Ovary (tissue), 9 donors: ENCODE results near the gene PCDHA10. TPM values are rescaled to one million over a fixed set of nuclear protein-coding genes. Genes with fewer than 3 reads are reported as not detected.

Experiments used
- DNase-seq, 5 donors: peaks; one replicate each; pipeline ENCODE4 v3.0.0-alpha.2; 2019 to 2020
- H3K27ac ChIP-seq, 2 donors: fragments of 200-600 bp; one replicate each; pipeline versions ENCODE4 v1.5.1 to v1.8.0; 2019 to 2022
- H3K27me3 ChIP-seq: fragments of 200-600 bp; one replicate; pipeline ENCODE4 v1.8.0; 2022
- H3K36me3 ChIP-seq: fragments of 200-600 bp; sonication (generic); one replicate; pipeline ENCODE4 v1.5.1; 2019
- H3K4me1 ChIP-seq: one replicate; pipeline ENCODE4 v1.8.1; 2013; ENCODE audit warnings: mild to moderate bottlenecking, moderate library complexity; ENCODE audit not compliant: insufficient read depth
- H3K4me3 ChIP-seq: fragments of 200-600 bp; sonication (generic); one replicate; pipeline ENCODE4 v1.5.1; 2017
- H3K9me3 ChIP-seq, 2 donors: fragments of 200-600 bp in 1 of 2; sonication (generic) in 1 of 2; one replicate each; pipeline versions ENCODE4 v1.5.1 to v1.8.1; 2013 to 2019; ENCODE audit warnings: mild to moderate bottlenecking in 1 of 2, moderate library complexity in 1 of 2
- CTCF ChIP-seq, 3 donors: fragments of 450-650 bp in 2 of 3; fragments of 200-600 bp in 1 of 3; IDR thresholded peaks; one replicate each; pipeline versions ENCODE4 v1.5.1 to v1.8.0; 2016 to 2022; ENCODE audit warnings: antibody characterized with exemption in 3 of 3, mild to moderate bottlenecking in 1 of 3
- EP300 ChIP-seq: sonication (generic); formaldehyde crosslinking; IDR thresholded peaks from one replicate; pipeline ENCODE4 v1.6.1; 2017; ENCODE audit warnings: antibody characterized with exemption
- POLR2A ChIP-seq: fragments of 450-650 bp; IDR thresholded peaks from one replicate; pipeline ENCODE4 v1.6.1; 2017; ENCODE audit warnings: antibody characterized with exemption, mild to moderate bottlenecking, moderate library complexity
- WGBS, 3 donors: extraction: QIAGEN DNeasy Blood & Tissue Kit in 1 of 3; methylation state at CpG; one replicate each; pipeline versions ENCODE4 v1.1.5 to v1.1.7; 2013 to 2017; 5-methylcytosine and 5-hydroxymethylcytosine counted together
- intact Hi-C, 4 donors: fragments of 100-400 bp; cut with DNase I; formaldehyde crosslinking; loops; one replicate each; pipeline versions ENCODE4 v1.11.0 to v1.15.1; 2022 to 2023
- polyA plus RNA-seq, 2 donors: library from polyadenylated mRNA; stranded (reverse); fragments of 200-250 nt in 1 of 2; fragments of 350-450 nt in 1 of 2; fragmentation: Illumina TruSeq in 1 of 2; extraction: RNeasy Lipid Tissue Mini Kit (QIAGEN cat#74804) in 1 of 2; gene quantifications; one replicate each; pipeline ENCODE4 v1.2.3, GENCODE V29; 2013 to 2014
- total RNA-seq, 7 donors: library from RNA; depleted of rRNA in 2 of 7; stranded (reverse); fragments of >200 nt in 2 of 7; fragmentation: NEBNext Ultra II Directional in 3 of 7; extraction: Animal tissue kit (Norgen Biotek cat#: 25700) in 3 of 7; gene quantifications; one replicate each; pipeline versions ENCODE4 v1.1.0 to v1.2.4, GENCODE V29; 2016 to 2023
- donor health status: DM: no; HTN: no; CAD: no; lungs with moderate emphysema.
- donor health status: DM: no; HTN: no; CAD: no.
- donor health status: Bipolar disorder and iron deficiency.
- donor health status: DM: yes; HTN: yes; CAD: no.
- donor health status: DM: no; HTN: no; CAD: no.
- donor health status: DM: yes; HTN: yes; CAD: no.

The PCDHA10 gene
- total and polyA plus RNA-seq, 9 donors, result 0.06 to 4.0 (median 1.5) TPM

DNA sequence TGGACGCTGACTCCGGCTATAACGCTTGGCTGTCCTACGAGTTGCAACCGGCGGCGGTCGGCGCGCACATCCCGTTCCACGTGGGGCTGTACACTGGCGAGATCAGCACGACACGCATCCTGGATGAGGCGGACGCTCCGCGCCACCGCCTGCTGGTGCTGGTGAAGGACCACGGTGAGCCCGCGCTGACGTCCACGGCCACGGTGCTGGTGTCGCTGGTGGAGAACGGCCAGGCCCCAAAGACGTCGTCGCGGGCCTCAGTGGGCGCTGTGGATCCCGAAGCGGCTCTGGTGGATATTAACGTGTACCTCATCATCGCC, 21.5 kb downstream of the PCDHA10 start:
- H3K4me1 ChIP-seq, result no peaks in the 10 kb centered on the region
- H3K27me3 ChIP-seq, result no peaks in the 10 kb centered on the region
- TF ChIP-seq EP300 (no peak), POLR2A (no peak), CTCF (IDR thresholded peaks at IDR 0.05) (no peak)
- intact Hi-C loops, result no loop called here
- peaks cover 0 to 12% of the 10 kb centered on the region in 2 donors for H3K9me3 ChIP-seq
- H3K27ac ChIP-seq, result no peak overlapping the region
- 37 to 53% (median 43%) methylated on average over 33 to 37 of the region's 37 CpGs for WGBS, 3 donors
- no peak for DNase-seq
- no peak overlapping the region for H3K4me3 ChIP-seq
- H3K36me3 ChIP-seq, result no peaks in the 10 kb centered on the region

DNA sequence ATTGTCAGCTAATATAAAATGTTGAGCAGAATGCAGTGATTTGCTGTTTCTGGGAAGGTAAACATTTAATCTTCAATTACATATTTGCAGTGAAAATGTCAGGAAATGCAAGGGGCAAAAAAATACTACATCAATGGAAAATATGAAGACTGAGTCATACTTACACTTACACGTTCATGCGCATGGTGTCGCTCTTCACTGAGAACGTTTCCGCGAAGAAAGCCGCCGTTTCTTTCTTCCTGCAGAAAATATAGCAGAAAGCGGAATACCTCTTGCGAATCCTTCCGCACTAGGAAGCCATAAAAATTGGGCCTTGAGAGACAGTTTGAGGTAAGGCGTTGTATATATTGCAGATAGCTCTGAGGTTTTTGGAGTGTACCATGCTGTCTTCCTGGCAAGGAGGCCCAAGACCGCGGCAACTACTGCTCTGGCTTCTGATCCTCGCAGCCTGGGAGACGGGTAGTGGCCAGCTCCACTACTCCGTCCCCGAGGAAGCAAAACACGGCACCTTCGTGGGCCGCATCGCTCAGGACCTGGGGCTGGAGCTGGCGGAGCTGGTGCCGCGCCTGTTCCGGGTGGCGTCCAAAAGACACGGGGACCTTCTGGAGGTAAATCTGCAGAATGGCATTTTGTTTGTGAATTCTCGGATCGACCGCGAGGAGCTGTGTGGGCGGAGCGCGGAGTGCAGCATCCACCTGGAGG, 26.3 kb downstream of the PCDHA10 start, which contains the start of gene PCDHA13:
PCDHA13 (plus strand) TSS at position 236 of the 702 bp plus-strand sequence; CDS start at position 381, 145 bp downstream.
- TF ChIP-seq CTCF (IDR thresholded peaks at IDR 0.05), result no peak
- TF ChIP-seq POLR2A, result no peak
- TF ChIP-seq EP300, result no peak
- Histone ChIP-seq H3K4me1 (no peaks in the 10 kb centered on the region), H3K36me3 (no peaks in the 10 kb centered on the region), H3K27ac (no peak within 1 kb of the TSS), H3K27me3 (no peaks in the 10 kb centered on the region), H3K4me3 (no peak within 1 kb of the TSS), H3K9me3 (peaks cover 0 to 21% of the 10 kb centered on the region in 2 donors)
- 8 to 14% (median 8%) methylated on average over 24 to 35 of the region's 35 CpGs for WGBS, 3 donors
- DNase-seq, result no peak
- intact Hi-C loops, result no loop called here

- no peak for DNase-seq
- 10 to 22% (median 17%) methylated on average over 12 of the region's 12 CpGs for WGBS, 3 donors
- Histone ChIP-seq H3K4me3 (no peak overlapping the region), H3K36me3 (no peaks in the 10 kb centered on the region), H3K9me3 (peaks cover 0 to 17% of the 10 kb centered on the region in 2 donors), H3K27me3 (no peaks in the 10 kb centered on the region), H3K4me1 (no peaks in the 10 kb centered on the region), H3K27ac (no peak overlapping the region)
- TF ChIP-seq CTCF (IDR thresholded peaks at IDR 0.05) (no peak), POLR2A (no peak), EP300 (no peak)
- intact Hi-C loops, result no loop called here
Observed at GRCh38 chr5:140882591-140882899, 26.8 kb downstream of the PCDHA10 start.

- intact Hi-C loops, result no loop called here
- DNase-seq, result no peak
- TF ChIP-seq EP300, result no peak
- no peak for TF ChIP-seq POLR2A
- no peak for TF ChIP-seq CTCF (IDR thresholded peaks at IDR 0.05)
- Histone ChIP-seq H3K36me3 (no peaks in the 10 kb centered on the region), H3K9me3 (peaks cover 0 to 16% of the 10 kb centered on the region in 2 donors), H3K27ac (no peak overlapping the region), H3K4me3 (no peak overlapping the region), H3K4me1 (no peaks in the 10 kb centered on the region), H3K27me3 (no peaks in the 10 kb centered on the region)
- WGBS, 3 donors, result 27 to 54% (median 50%) methylated on average over 41 of the region's 41 CpGs
Observed at GRCh38 chr5:140883373-140883772, 27.7 kb downstream of the PCDHA10 start.
